SK-N-SH treated with all-trans-retinoic acid at 6 μM for 48 hours (cell line): ENCODE measurements around the gene PIGZ.

ENCODE experiments used
- CSDC2 ChIP-seq: fragments of 250-450 bp; sonication (Bioruptor Pico); IDR thresholded peaks from 2 replicates; pipeline ENCODE4 v1.5.0; 2020; ENCODE audit warnings: mild to moderate bottlenecking, moderate library complexity
- PATZ1 ChIP-seq: fragments of 250-450 bp; sonication (Bioruptor Pico); IDR thresholded peaks from 2 replicates; pipeline ENCODE4 v1.8.0; 2020; ENCODE audit warnings: mild to moderate bottlenecking, moderate library complexity, borderline replicate concordance
- ZFP3 ChIP-seq: fragments of 250-450 bp; sonication (Bioruptor Pico); IDR thresholded peaks from 2 replicates; pipeline ENCODE4 v1.5.0; 2020; ENCODE audit warnings: mild to moderate bottlenecking, moderate library complexity

- TF ChIP-seq ZFP3 (CRISPR knock-in tag) (no peak), CSDC2 (CRISPR knock-in tag) (no peak), PATZ1 (CRISPR knock-in tag) (no peak)
Observed at GRCh38 chr3:196985298-196985697, 16.7 kb upstream of the PIGZ start.
